ENCODE data around the gene SNX8. TPM values are rescaled to one million over a fixed set of nuclear protein-coding genes. Genes with fewer than 3 reads are reported as not detected.

The SNX8 gene
- total and polyA plus RNA-seq, 2 donors (not counting 3 experiments of a cell fraction or from before 2014, with no cell fraction given) = 24.5 to 50.3 TPM

DNA sequence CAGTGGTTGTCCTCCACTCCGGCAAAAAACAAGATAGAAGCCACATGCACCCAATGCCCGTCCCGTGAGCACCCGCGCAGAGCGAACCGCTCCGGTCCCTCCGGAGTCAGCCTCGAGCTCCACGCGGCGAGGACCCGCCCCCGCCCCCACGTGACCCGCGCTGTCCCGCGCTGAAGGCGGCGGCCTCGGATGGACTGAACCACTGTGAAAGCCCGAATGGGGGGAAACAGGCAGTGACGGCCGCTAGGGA lies 39.6 kb upstream of the SNX8 start:
- FAIRE-seq = no peak
- TF ChIP-seq MYC (IDR thresholded peaks at IDR 0.05; ENCODE audit: low read depth, low read length) = peak; percentile 87
- peak; percentile 94 for TF ChIP-seq POLR2A (IDR thresholded peaks at IDR 0.05; ENCODE audit: low read depth, low read length)
- TF ChIP-seq, protein P1, sequence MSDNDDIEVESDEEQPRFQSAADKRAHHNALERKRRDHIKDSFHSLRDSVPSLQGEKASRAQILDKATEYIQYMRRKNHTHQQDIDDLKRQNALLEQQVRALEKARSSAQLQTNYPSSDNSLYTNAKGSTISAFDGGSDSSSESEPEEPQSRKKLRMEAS (IDR thresholded peaks at IDR 0.05; ENCODE audit: insufficient read depth, insufficient read length) = peak; percentile 99
- TF ChIP-seq POLR2AphosphoS5 (IDR thresholded peaks at IDR 0.05; ENCODE audit: insufficient read depth, low read depth, low read length) = peak; percentile 88
- no peak for TF ChIP-seq JUN (IDR thresholded peaks at IDR 0.05; ENCODE audit: borderline replicate concordance, insufficient read depth, insufficient read length, low read depth)
- TF ChIP-seq GATA2 (IDR thresholded peaks at IDR 0.05; ENCODE audit: insufficient read depth, insufficient read length, low read depth, low read length) = no peak
- no peak for TF ChIP-seq EZH2 (IDR thresholded peaks at IDR 0.05; ENCODE audit: borderline replicate concordance, low read depth, low read length, severe bottlenecking)
- no peak for TF ChIP-seq FOS (IDR thresholded peaks at IDR 0.05; ENCODE audit: borderline replicate concordance, insufficient read depth, low read length)
- TF ChIP-seq, protein P2, sequence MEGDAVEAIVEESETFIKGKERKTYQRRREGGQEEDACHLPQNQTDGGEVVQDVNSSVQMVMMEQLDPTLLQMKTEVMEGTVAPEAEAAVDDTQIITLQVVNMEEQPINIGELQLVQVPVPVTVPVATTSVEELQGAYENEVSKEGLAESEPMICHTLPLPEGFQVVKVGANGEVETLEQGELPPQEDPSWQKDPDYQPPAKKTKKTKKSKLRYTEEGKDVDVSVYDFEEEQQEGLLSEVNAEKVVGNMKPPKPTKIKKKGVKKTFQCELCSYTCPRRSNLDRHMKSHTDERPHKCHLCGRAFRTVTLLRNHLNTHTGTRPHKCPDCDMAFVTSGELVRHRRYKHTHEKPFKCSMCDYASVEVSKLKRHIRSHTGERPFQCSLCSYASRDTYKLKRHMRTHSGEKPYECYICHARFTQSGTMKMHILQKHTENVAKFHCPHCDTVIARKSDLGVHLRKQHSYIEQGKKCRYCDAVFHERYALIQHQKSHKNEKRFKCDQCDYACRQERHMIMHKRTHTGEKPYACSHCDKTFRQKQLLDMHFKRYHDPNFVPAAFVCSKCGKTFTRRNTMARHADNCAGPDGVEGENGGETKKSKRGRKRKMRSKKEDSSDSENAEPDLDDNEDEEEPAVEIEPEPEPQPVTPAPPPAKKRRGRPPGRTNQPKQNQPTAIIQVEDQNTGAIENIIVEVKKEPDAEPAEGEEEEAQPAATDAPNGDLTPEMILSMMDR (IDR thresholded peaks at IDR 0.05; ENCODE audit: extremely low read depth in 1 of 2, insufficient read depth in 1 of 2, low read depth in 1 of 2, low read length in 2 of 2) = no peak
- H3K36me3 ChIP-seq (ENCODE audit: control insufficient read depth in 2 of 2, extremely low read depth in 1 of 2, insufficient read depth in 2 of 2, low read length in 2 of 2) = peaks cover 0 to 3% of the 10 kb centered on the region in 2 experiments
- ChIA-PET POLR2A (interaction anchor here (0.7 to 1.5 kb wide), 4 partner anchors 34 to 272 kb away, joined by 3 to 10 read pairs (median 4); no protein-coding TSS in a partner anchor), CTCF (interaction anchor here (0.6 to 2.8 kb wide), 7 partner anchors 11 to 775 kb away, joined by 3 to 8 read pairs (median 4); no protein-coding TSS in a partner anchor)
- no peaks in the 10 kb centered on the region for H3K27me3 ChIP-seq (ENCODE audit: control insufficient read depth in 2 of 2, insufficient read depth in 2 of 2, low read length in 2 of 2)
- peak overlapping the region; percentile 83 for H3K4me2 ChIP-seq (ENCODE audit: insufficient read depth, low read length)
- H3K79me2 ChIP-seq (ENCODE audit: control insufficient read depth, insufficient read depth, low read length) = peaks cover 42% of the 10 kb centered on the region
- peak overlapping the region; percentile 100 for H3K9ac ChIP-seq (replicated peaks; ENCODE audit: extremely low read depth, insufficient read depth, low read length)
- BruUV-seq (replicated peaks) = no TSS peak
- peak overlapping the region; percentile 92 for H2AFZ ChIP-seq (ENCODE audit: low read depth, low read length)
- H3K4me1 ChIP-seq (ENCODE audit: control insufficient read depth, extremely low read depth, insufficient read depth, low read length) = peaks cover 13% of the 10 kb centered on the region
- no peaks in the 10 kb centered on the region for H4K20me1 ChIP-seq (replicated peaks; ENCODE audit: control insufficient read depth, extremely low read depth, insufficient read depth, low read length)
- intact Hi-C loops (cut with micrococcal nuclease) = loop anchor here (1.0 to 5.0 kb wide), 3 partner anchors 40 to 242 kb away; partner anchors contain the start of genes CHST12 and SNX8
- peak overlapping the region; percentile 17 to 86 (median 79) for H3K4me3 ChIP-seq (replicated peaks in 1 of 3; ENCODE audit: insufficient read depth in 1 of 3, low read depth in 1 of 3, low read length in 3 of 3)
- peak overlapping the region; percentile 99 for H3K27ac ChIP-seq (ENCODE audit: insufficient read depth, low read depth, low read length)
- H3K9me1 ChIP-seq (replicated peaks; ENCODE audit: control insufficient read depth, extremely low read depth, insufficient read depth, low read length) = no peaks in the 10 kb centered on the region
- dilution Hi-C loops (cut with MboI; ENCODE audit: extremely low pct_ligation_motif_present, low sequenced_read_pairs) = no loop called here
- DNase-seq (ENCODE audit: low read depth, low spot score) = peak; percentile 91
- H3K9me3 ChIP-seq (replicated peaks; ENCODE audit: control insufficient read depth, insufficient read depth, low read length) = no peaks in the 10 kb centered on the region

Data from endothelial cell of umbilical vein (primary cell).